Measurements from ENCODE around the gene NOL4L.

The NOL4L gene, protein sequence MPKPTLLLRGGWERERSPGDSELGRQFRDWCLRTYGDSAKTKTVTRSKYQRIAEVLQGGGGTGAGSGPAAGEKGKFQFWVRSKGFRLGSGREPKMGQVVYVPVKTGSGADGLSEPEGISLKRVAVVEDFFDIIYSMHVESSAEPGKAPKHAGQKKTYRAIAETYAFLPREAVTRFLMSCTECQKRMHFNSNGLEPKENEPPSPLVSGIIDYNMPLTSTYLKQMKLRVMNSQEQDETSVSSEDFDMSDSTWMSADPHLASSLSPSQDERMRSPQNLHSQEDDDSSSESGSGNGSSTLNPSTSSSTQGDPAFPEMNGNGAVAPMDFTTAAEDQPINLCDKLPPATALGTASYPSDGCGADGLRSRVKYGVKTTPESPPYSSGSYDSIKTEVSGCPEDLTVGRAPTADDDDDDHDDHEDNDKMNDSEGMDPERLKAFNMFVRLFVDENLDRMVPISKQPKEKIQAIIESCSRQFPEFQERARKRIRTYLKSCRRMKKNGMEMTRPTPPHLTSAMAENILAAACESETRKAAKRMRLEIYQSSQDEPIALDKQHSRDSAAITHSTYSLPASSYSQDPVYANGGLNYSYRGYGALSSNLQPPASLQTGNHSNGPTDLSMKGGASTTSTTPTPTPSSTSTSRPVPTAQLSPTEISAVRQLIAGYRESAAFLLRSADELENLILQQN

DNA sequence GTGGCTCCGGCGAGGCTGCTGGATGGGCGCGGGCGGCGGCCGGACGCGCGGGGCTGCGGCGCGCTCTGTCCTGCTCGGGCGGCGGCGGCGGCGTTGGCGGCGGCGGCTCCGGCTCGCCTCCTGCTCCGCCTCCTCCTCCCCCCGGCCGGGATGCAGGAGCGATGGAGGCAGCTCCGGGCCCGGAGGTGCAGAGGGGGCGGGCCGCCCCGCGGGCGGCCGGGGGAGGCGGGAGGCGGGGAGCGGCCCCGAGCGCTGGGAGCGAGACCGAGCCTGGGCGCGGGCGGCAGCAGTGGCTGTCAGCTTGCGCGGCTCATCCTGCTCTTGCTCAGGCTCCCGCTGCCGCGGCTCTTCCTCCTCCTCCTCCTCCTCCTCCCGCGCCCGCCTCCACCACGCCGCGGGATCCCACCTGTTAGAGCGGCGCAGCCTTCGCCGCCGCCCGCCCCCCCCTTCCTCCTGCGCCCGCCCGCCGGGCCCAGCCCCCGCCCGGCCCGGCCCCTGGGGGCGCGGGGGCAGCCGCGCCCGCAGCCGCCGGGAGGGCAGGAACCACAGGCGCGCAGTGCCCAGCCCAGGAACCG lies at the start of gene NOL4L:
NOL4L (minus strand) TSS at position 323 of the 575 bp plus-strand sequence. CDS start 443 bp downstream, outside the sequence.
- DNase-seq, result peak; percentile 62

DNA sequence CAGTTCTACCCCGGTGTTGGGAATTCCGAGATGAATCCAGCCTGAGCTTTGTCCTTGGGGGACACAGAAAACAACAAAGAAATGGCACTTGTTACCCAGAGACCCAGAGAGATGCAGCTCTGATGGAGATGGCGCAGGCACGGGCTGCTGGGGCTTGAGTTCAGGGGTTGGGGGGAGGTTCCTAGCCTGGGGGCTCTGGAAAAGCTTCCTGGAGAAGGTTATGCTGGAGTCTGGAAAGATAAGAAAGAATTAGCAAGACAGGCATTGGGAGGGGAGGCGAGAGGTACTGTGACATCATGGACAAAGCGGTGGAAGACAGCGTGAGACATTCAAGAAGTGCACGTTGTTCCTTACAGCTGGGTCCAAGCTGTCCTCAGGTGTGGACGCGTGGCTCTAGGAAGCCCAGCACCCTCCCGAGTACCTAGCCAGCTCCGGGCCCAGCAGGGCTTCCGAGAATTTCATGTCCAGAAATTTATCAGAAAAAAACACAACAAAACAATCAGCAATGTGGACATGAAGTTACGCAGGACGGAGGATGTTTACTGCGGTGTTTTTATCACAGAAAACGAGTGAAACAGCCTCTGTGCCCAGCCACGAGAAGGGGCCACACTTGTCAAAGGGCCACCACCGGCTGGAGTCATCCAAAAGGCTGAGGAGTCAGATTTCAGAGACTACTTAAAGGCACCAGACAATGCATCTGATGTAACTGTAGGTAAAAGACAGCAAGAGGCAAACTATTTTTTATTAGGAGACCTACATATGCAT lies 49.1 kb upstream of the NOL4L start:
- DNase-seq, result no peak

DNA sequence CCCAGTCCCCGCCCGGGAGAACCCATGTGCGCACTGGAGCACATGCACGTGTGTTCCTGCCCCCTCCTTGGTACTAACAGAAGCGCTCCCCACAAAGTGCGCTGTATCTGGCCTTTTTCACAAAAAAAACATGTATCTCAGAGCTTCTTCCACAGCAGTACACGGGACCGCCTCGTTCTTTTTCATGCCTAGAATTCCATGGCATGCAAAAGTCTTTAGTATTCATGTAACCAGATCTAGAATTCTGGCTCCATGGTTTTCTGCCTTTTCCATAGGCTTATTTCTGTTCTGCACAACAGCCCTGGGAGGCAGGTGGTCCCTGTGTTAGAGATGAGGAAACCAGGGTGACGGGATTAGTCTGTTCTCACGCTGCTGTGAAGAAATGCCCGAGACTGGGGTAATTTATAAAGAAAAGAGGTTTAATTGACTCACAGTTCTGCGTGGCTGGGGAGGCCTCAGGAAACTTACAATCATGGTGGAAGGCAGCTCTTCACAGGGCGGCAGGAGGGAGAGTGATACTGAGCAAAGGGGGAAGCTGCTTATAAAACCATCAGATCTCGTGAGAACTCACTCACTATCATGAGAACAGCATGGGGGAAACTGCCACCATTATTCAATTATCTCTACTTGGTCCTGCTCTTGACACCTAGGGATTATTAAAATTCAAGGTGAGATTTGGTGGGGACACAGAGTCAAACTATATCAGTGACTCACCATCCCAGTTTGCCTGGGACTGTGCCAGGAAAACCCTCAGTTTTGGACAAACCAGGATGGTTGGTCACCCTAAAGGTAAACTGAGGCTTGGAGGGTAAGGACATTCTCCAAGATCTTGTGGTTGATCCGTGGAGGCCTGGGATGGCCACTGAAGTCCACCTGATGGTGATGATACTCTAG lies 47.6 kb upstream of the NOL4L start:
- no peak for DNase-seq

DNA sequence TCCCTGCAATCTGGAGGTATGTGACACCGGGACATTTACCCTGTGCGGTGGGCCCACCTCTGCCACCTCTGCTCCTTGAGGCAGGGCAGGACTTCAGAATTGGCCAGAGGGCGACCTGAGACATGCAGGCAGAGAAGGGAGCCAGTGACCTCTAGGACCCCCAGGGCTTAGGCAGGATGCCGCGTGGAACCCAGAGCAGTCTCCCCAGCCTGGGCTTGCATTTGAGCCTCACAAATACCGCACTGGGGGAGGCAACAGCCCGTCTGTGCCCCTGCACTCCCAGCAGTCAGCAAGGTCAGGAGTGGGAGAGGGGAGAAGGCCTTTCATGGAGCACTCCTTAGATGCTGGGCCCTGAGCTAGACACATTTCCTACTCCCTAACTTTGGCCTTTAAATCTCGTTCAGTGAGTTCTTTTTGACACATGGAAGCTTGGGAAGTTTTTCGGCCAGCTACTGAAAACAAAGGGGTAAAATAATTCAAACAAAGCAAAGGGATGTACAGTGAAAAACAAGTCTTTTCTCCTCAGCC lies 46.9 kb upstream of the NOL4L start:
- no peak for DNase-seq

DNA sequence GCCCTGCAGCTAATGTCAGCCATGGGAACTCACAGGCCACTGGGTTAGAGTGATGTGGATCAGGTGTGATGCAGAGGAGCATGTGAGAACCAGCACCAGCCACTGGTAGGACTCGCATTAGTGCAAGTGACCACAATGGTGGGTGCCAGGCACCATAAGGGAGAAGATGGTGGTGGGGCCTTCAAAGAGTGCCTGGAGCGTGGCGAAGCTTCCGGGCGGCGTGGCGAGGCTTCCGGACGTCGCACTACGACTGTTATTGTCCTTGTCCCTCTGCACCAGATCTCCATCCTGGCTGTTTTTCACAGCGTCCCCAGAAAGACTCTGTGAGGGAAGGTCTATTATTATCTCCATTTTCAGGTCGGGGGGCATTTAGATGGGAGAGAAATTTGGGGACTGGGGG lies 44.7 kb upstream of the NOL4L start:
- DNase-seq, result no peak

DNA sequence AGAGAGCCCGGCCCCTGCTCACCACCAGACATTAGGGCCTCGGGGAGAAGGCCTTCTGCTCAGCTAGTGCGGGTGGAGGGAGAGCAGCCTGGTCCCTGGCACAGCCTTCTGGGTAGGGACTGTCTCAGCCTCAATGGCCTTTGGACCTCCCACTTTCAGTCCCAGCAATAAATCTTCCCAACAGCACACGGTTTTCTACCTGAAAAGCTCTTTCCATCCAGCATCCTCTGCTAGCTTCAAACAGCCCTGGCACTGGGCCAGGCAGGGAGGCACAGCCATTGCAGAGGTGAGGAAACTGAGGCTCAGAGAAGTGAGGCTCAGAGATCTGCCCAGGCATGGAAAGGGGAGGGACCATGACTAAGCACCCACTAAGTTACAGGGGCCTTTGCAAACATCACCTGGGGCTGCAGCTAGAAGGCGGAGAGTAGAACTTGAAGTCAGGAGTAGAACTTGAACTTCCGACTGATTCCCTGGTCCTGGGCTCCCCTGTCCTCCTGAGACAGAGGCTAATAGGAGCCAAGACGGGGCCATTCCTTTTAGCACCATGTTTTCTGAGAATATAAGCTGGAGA lies 43.9 kb upstream of the NOL4L start:
- no peak for DNase-seq

DNA sequence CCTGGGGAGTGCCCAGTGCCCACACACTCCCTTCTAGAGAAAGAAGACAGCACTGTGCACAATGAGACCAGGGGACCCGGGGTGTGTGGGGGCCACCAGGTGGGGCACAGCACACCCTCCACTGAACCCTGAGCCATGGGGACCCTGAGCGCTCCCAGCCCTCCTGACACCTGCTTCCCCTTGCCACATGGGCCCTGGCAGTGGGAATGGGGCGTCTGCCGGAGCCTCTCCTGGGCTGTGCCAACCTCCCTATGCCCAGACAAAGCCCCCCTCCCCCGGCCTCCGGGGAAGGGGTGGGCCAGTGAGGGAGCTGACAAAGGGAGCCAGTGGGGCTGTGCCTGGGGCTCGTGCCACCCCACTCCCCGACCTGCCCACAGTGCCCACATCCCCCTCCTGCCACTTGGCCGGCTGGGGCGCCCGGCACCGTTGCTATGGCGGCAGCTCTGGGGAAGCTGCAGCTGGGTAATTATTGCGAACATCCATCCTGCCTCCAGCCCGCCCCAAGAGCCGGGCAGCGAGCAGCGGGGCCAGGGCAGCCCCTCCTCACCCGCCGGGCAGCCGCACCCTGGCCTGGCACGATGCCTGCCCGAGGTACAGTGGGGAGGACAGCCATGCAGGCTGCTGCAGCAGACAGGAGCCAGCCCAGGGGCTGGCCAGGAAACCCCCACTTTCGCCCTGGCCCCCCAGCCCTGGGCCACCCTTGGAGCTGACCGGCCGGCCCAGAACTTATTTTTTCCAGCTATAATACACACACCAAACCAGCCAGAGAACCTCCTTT lies 41.9 kb upstream of the NOL4L start:
- no peak for DNase-seq

DNA sequence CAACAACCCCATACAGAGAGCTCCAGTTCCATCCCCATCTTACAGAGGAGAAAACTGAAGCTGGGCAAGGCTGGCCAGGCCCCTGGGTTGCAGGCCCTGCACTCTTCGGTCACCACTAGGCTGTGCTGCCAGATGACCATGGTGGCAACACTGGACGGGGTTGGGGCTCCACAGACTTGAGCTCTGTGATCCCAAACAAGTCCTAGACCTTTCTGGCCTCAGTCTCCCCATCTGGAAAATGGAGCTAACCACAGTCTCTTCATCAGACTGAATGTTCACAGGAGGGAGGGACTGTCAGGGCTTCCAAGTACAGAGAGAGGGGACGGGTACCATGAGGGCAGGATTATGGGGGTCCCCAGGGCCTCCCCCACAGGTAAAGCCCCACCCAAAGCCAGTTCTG lies 41.3 kb upstream of the NOL4L start:
- DNase-seq, result no peak

DNA sequence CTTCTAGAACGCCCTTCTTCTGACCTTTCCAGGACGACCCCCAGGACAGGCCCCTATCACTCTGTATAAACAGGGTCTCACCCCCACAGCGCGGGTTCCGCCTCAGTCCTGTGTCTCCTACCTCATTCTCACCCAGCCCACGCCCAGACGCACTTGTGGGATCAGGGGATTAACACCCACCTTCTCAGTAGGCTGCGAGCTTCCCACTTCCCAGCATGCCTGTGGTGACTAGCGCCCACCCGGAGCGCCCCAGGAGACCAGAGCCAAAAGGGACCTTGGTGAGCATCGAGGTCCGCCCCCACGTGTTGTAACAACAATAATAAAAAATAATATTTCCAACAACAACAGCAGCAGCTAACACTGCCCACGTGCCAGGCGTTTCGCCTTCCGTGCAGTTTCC lies 40.9 kb upstream of the NOL4L start:
- no peak for DNase-seq

DNA sequence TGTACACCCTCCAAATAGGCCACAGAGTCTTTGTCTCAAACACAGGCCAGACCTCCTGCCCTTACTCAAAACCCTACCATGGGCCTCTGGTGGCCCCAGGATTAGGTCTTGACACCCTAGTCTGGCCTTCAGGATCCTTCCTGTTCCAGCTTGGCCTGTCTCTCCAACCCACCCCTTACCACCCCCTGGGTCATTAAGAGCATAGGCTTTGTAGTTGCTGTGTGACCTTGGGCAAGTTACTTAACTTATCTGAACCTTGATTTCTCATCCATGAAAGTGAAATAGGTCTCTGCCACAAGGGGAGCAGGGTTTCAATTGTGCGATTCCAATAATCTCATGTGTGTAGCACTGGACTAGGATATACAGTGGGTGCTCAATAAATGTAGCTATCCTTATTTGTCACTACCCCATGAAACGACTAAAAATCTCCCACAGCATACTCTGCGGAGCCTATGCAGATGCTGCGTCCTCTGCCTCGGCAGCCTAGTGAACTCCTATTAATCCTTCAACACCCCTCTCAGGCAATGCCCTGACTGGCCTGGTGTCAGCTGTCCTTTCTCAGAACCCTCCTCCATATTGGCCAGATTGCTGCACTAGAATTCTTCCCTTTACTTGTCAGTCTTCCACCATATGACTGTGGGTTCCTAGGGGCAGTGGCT lies 39.7 kb upstream of the NOL4L start:
- DNase-seq, result no peak

DNA sequence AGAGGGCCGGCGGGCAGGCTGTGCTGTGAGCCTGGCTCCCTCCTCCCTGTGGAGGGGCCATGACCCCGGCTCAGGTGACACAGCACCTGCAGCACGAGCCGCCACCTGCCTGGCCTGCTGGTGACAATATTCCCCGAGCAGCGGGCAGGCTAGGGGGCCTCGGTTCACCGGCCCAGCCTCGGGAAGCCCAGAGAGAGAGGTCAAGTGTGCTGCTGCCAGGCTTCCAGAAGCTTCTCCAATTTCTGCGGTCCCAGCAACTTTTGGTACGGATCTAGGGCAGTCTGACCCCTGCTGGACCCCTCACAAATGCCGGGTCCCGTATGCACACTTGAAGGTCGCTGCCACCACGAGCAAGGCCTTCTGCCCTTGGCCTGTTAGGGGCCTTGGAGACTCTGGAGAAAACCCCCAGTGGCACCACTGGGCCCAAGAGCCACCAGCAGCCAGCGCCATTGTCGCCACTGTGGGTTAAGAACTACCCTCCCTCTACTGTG lies 38.6 kb upstream of the NOL4L start:
- no peak for DNase-seq

DNA sequence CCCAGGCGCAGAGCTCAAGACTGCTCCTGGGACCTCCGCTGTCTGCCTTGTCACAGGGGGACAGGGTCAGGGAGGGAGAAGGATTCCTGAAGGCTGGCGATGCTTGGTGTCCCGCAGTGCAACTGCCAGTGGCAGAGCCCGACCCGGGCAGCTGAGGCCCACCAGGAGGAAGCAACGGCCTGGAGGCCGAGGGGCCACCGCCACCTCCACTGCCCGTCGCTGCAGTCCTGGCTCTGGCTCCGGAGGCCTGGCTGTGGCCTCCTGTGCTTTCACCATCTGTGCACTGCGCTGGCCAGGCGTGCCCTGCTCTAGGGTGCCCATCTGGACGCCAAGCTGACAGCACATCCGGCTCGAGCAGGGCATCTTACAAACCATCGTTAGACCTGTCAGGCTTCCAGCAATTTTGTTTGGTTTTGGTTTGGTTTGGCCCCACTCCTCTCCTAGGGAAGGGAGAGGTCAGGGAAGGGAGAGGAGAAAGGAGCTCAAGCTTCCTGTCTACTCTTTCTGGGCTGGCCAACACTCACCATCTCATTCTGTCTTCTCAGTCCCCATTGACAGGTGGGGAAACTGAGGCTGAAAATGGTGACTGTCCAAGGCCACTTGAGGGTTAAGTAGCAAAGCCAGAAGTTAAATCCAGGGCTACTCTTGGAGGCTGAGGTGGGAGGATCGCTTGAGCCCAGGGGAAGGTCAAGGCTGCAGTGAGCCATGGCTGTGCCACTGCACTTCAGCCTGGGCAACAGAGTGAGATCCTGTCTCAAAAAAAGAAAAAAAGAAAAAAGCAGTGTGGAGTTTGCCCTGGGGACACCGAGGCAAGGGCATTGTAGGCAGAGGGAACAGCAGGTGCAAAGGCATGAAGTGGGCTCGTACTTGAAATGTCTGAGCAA lies 37.7 kb upstream of the NOL4L start:
- DNase-seq, result no peak

DNA sequence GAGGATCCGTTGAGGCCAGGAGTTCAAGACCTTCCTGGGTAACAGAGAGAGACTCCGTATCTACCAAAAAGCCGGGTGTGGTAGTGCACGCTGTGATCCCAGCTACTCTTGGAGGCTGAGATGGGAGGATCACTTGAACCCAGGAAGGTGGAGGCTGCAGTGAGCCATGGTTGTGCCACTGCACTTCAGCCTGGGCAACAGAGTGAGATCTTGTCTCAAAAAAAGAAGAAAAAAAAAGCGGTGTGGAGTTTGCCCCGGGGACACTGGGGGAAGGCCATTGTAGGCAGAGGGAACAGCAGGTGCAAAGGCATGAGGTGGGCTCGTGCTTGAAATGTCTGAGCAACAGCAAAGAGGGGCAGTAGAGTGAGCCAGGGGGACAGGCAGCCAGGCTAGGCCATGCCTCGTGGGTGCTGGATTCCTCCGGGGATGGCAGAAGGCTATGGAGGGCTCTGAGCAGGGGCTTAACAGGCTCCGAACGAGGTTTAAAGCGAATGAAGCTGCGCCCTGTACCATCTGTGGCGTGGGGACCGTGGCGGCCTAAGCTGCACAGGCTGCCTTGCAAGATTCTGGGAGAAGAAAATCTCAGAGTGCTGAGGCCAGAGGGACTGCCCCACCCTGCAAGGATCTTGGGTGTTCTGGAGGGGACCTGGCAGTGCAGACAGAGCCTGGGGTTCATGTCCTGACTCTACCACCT lies 36.9 kb upstream of the NOL4L start:
- no peak for DNase-seq

DNA sequence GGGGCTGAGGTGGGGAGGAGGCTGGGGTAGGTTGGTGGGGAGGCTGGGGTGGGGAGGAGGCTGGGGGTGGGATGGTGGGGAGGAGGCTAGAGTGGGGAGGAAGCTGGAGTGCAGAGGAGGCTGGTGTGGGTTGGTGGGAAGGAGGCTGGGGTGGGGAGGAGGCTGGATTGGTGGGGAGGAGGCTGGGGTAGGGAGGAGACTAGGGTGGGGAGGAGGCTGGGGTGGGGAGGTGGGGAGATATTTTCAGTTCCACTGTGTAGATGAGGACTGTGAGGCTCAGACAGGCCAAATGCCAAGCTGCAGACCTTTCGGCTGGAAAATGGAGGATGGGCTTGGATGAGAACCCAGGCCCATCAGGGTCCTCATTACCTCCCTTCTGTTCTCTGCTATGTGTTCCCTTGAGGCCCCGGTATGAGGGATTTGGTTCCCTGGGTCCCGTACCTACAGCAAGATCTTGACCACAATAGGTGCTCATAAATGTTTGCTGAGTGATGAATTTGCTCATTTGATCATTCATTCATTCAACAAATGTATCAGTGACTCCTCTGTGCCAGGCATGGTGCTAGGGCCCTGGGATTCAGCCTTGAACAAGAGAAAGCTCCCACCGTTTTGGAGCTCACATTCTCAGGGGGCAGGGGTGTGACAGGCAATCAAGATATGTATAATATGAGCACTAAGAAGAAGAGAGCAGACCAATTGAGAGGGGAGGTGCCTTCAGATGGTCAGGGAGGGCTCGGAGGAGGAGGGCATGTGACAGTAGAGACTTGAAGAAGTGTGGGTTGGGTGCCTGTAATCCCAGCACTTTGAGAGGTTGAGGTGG lies 36.1 kb upstream of the NOL4L start:
- no peak for DNase-seq

DNA sequence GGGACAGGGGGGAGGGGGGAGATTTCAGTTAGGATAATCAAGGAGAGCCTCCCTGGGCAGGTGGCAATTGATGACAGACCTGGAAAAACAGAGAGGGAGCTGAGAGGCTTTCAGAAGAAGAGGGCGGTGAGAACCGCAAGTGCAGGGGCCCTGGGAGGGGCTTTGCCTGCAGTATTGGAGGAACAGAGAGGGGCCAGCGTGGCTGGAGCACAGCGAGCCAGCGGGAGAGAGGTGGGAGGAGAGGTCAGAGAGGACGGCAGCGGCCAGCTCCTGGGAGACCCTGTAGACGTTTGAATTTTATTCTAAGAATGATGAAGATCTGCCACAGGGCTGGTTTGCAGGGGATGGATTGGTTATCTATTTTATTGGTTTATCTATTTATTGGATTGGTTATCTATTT lies 34.5 kb upstream of the NOL4L start:
- DNase-seq, result no peak

DNA sequence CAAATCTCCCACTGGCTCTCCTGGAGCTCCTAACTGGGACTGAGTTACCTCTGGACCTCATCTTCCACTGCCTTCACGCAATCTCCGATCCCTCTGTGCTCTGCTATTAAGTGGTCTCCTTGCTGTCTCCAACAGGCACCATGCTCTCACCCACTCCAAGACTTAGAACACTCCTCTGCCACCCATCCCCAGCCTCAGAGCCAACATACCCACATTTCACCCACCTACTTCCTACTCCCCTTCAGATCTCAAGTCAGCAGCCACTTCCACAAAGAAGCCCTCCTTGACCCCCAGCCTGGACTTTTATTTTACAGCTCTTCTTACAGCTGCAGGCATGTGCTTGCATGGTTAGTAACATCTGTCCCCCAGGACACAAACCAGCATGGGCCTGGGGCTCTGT lies 29.6 kb upstream of the NOL4L start:
- no peak for DNase-seq

DNA sequence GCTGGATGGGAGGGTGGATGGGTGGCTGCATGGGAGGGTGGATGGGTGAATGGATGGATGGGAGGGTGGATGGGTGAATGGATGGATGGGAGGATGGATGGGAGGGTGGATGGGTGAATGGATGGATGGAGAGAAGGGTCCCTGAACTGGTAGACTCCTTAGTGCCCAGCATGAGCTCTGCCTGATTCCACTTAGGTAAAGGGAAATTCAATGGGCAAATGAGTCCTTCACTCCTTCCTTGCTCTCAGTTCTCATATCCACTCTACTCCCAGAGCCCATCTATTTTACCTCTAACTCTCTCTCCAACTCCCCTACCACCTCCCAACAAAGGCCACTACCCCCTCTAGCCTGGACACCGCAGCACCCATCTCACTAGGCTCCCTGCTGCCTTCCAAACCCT lies 29.2 kb upstream of the NOL4L start:
- no peak for DNase-seq

All from stimulated activated CD8-positive, alpha-beta memory T cell treated with anti-CD3 and anti-CD28 coated beads, Interleukin-4, amount 100 ng/mL, for 48 hours (primary cell).